Mononuclear cell (primary cell): ENCODE measurements around the gene DENND1B. TPM values are rescaled to one million over a fixed set of nuclear protein-coding genes. Genes with fewer than 3 reads are reported as not detected.
"Not testable (repeated sequence)": the region's sequence is repeated elsewhere in the genome, so short reads cannot be mapped to it uniquely, and the experiment has no call there.

Experiments
- H3K27me3 ChIP-seq: 2 replicates; pipeline ENCODE4 v1.6.0; 2011; ENCODE audit warnings: low read length, control low read depth; ENCODE audit not compliant: insufficient read depth
- H3K4me1 ChIP-seq: 2 replicates; pipeline ENCODE4 v1.5.1; 2011; ENCODE audit warnings: mild to moderate bottlenecking, low read length, control low read depth; ENCODE audit not compliant: insufficient read depth
- H3K4me3 ChIP-seq: 2 replicates; pipeline ENCODE4 v1.5.1; 2011; ENCODE audit warnings: mild to moderate bottlenecking, low read length, moderate library complexity
- H3K9me3 ChIP-seq: 2 replicates; pipeline ENCODE4 v1.5.1; 2011; ENCODE audit warnings: low read depth, mild to moderate bottlenecking, control low read depth, low read length
- total RNA-seq: library from RNA; depleted of rRNA; stranded (reverse); fragments of >200 nt; gene quantifications from one replicate; pipeline ENCODE4 v1.2.3, GENCODE V29; 2012

Gene DENND1B
- total RNA-seq, 1 donor: 54.8 TPM

GRCh38 chr1:197491505-197491904 lies 283.8 kb downstream of the DENND1B start:
- not testable (repeated sequence) for H3K9me3 ChIP-seq, H3K27me3 ChIP-seq, H3K4me3 ChIP-seq

DNA sequence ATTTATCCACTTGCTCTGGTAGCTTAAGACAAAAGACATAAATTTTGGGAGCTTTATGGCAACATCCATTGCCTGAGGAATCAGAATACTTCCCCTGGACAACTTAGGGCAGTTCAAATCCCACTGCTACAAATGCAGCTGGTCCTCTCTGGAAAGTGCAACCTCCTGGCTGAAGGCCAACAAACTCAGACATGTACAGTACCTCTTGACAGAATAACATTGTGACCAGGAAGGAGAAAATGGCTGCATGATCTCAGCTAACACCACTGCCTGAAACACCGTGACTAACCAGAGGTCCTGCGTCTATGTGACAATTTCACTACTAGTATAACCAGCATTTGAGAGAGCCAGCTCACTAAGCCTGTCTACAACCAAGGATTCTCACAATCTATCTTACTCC lies 288.3 kb downstream of the DENND1B start:
- Histone ChIP-seq H3K4me3 (no peak overlapping the region), H3K27me3 (no peaks in the 10 kb centered on the region), H3K9me3 (no peaks in the 10 kb centered on the region), H3K4me1 (no peaks in the 10 kb centered on the region)

More at GRCh38 chr1:197491505-197491904, 283.8 kb downstream of the DENND1B start:
- H3K4me1 ChIP-seq: not testable (repeated sequence)

DNA sequence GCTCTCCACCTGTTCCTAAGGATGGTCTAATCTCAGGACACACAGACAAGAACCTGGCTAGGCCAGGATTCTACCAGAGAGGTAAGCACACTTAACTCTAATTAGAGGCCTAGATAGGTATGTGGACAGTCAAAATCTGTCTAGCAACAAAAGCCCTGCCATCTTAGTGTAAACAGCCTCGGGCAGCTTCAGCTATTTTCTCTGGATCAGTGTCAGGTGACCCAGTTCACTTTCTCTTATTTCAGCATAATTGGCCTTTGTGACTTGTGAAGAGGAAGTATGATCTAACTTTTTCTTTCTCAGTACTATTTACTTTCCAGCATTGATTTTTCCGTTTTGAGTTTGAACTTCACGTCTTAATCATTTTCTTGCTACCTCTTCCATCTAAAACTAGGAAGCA lies 289.5 kb downstream of the DENND1B start:
- H3K27me3 ChIP-seq: no peaks in the 10 kb centered on the region

GRCh38 chr1:197481101-197481500 lies 294.2 kb downstream of the DENND1B start:
- H3K4me1 ChIP-seq: no peaks in the 10 kb centered on the region
- H3K4me3 ChIP-seq: no peak overlapping the region
- no peaks in the 10 kb centered on the region for H3K27me3 ChIP-seq
- no peaks in the 10 kb centered on the region for H3K9me3 ChIP-seq

More for the DNA sequence above, 289.5 kb downstream of the DENND1B start:
- no peaks in the 10 kb centered on the region for H3K9me3 ChIP-seq
- H3K4me1 ChIP-seq: no peaks in the 10 kb centered on the region
- H3K4me3 ChIP-seq: no peak overlapping the region

DNA sequence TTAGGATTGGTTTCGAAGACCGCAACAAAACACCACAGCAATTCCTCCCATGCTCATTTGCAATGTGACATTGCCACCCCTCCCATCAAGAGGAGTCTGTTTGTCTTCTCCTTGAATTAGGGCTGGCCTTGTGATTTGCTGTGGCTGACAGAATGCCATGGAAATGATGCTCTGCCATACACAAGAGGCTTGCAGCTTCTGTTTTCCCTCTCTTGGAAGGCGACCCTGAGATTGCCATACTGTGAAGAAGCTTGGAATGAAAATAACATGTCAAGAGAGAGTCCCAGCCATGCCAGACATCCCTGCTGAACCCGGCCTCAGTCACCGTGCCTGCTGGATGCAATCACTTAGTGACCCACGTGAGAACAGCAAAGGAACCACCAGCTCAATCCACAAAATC lies 294.8 kb downstream of the DENND1B start:
- no peaks in the 10 kb centered on the region for H3K27me3 ChIP-seq
- H3K9me3 ChIP-seq: no peaks in the 10 kb centered on the region
- no peak overlapping the region for H3K4me3 ChIP-seq
- no peaks in the 10 kb centered on the region for H3K4me1 ChIP-seq

DNA sequence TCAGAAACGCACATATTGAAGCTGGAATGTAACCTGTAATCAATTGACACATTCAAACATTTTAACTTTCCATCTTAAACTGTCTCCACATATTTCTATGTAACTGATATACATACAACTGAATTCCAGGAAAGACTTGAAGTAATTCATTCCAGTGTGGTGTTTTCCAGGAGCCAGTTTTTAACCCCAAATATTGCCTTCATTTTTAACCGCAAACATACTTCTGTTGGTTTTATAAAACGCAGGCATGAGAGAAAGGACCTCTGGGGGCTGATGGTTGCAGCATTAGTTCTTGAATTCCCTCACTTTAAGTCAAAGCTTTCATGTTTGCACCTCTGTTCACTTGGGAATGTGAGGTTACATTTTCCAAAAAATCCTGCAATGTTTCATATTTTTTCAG lies 303.1 kb downstream of the DENND1B start:
- Histone ChIP-seq H3K4me1 (peaks cover 4% of the 10 kb centered on the region), H3K27me3 (no peaks in the 10 kb centered on the region), H3K4me3 (no peak overlapping the region), H3K9me3 (no peaks in the 10 kb centered on the region)

GRCh38 chr1:197471248-197471985 lies 303.9 kb downstream of the DENND1B start:
- no peak overlapping the region for H3K4me3 ChIP-seq
- no peaks in the 10 kb centered on the region for H3K27me3 ChIP-seq
- peaks cover 4% of the 10 kb centered on the region for H3K4me1 ChIP-seq
- H3K9me3 ChIP-seq: no peaks in the 10 kb centered on the region

DNA sequence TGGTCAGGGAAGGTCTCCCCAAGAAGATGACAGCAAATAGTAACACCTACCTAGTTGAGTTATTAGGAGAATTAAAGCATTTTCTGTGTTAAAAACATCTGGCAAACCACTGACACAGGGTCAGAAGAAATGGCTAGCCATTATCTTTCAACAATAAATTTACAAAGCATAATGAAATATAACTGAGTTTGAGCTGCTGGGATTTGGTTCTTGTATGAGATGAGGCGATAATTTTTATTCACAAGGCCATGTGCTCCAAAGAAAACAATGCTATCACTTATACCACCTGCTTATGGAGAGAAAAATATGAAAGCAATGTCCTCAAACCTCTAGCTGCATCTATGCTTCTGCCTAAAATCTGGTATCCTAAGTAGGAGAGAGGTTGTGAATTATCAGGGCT lies 304.9 kb downstream of the DENND1B start:
- H3K9me3 ChIP-seq: no peaks in the 10 kb centered on the region
- H3K4me3 ChIP-seq: no peak overlapping the region
- H3K27me3 ChIP-seq: no peaks in the 10 kb centered on the region
- H3K4me1 ChIP-seq: peaks cover 4% of the 10 kb centered on the region

DNA sequence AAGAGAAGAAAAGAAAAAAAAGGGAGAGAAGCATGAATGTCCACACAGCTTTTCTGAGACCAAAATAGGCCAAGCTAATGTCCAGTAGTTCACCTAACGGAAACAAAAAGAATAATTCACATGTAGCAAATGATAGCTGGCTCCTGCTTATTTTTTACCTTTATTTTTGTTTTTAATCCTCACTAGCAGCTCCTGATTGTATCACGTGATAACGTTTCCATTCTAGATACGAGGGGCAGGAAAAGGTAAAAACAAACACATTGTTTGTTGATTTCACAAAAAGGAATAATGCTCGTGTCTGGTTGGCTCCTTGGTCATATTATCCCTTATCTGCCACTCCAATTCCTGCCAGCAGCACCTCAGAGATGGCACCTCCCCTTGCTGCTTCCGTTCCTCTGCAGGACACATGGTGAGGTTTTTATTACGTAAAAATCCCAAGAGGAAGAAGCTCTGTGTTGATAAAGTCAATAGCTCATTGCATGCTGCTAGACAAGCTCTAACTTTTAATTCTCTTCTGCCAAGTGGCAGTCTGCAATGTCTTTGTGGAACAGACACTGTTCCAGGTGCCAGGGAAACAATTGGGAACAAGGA lies 305.6 kb downstream of the DENND1B start:
- H3K9me3 ChIP-seq: no peaks in the 10 kb centered on the region
- H3K27me3 ChIP-seq: no peaks in the 10 kb centered on the region
- H3K4me1 ChIP-seq: peaks cover 4% of the 10 kb centered on the region
- H3K4me3 ChIP-seq: no peak overlapping the region

GRCh38 chr1:197468543-197469175 lies 306.6 kb downstream of the DENND1B start:
- H3K9me3 ChIP-seq: no peaks in the 10 kb centered on the region
- peaks cover 9% of the 10 kb centered on the region for H3K4me1 ChIP-seq
- no peak overlapping the region for H3K4me3 ChIP-seq
- no peaks in the 10 kb centered on the region for H3K27me3 ChIP-seq

- Histone ChIP-seq H3K4me1 (peaks cover 9% of the 10 kb centered on the region), H3K27me3 (no peaks in the 10 kb centered on the region), H3K9me3 (no peaks in the 10 kb centered on the region), H3K4me3 (no peak overlapping the region)
Measured at GRCh38 chr1:197467881-197468280, 307.4 kb downstream of the DENND1B start.

DNA sequence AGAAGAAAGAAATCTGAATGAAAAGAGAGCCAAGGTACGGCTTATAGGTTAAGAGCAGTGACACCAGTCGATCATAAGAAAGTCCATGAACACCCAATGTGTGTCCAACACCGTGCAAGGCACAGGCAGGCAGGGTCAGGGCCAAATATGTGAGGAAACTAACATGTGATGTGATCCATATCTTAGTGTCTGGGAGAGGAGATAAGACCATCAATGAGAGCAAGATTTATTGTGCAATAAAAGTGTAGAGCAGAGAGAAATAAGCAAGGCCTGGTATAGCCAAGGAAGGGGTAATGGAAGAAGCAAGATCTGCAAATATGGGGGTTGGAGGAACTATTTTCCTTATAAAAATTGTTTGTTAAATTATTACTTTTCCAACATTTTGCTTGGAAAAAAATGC lies 308.5 kb downstream of the DENND1B start:
- no peak overlapping the region for H3K4me3 ChIP-seq
- H3K9me3 ChIP-seq: no peaks in the 10 kb centered on the region
- peaks cover 9% of the 10 kb centered on the region for H3K4me1 ChIP-seq
- H3K27me3 ChIP-seq: no peaks in the 10 kb centered on the region

GRCh38 chr1:197465528-197466327 lies 309.6 kb downstream of the DENND1B start:
- Histone ChIP-seq H3K4me1 (peaks cover 9% of the 10 kb centered on the region), H3K9me3 (no peaks in the 10 kb centered on the region), H3K27me3 (no peaks in the 10 kb centered on the region), H3K4me3 (no peak overlapping the region)

GRCh38 chr1:197464044-197464443 lies 311.2 kb downstream of the DENND1B start:
- Histone ChIP-seq H3K27me3 (no peaks in the 10 kb centered on the region), H3K4me1 (peaks cover 5% of the 10 kb centered on the region), H3K9me3 (no peaks in the 10 kb centered on the region), H3K4me3 (no peak overlapping the region)

GRCh38 chr1:197463142-197463541 lies 312.1 kb downstream of the DENND1B start:
- H3K27me3 ChIP-seq: no peaks in the 10 kb centered on the region
- no peak overlapping the region for H3K4me3 ChIP-seq
- H3K9me3 ChIP-seq: no peaks in the 10 kb centered on the region
- H3K4me1 ChIP-seq: peaks cover 5% of the 10 kb centered on the region
